K562 (cell line): ENCODE data around the gene PROK1. TPM values are rescaled to one million over a fixed set of nuclear protein-coding genes. Genes with fewer than 3 reads are reported as not detected.
A peak's percentile ranks its signal among the peaks of the same experiment; 100 is the strongest.

ENCODE experiments used
- CTCF ChIP-seq, 3 experiments: IDR thresholded peaks in 2 of 3; conservative IDR thresholded peaks in 1 of 3; 2 replicates each; pipeline ENCODE4 v1.5.1; 2011 to 2012; ENCODE audit warnings: low read length in 3 of 3, mild to moderate bottlenecking in 3 of 3, control low read depth in 2 of 3, improper control_type of control experiment in 1 of 3, inconsistent platforms in 1 of 3, low read depth in 1 of 3, mixed read lengths in 1 of 3, moderate library complexity in 1 of 3; ENCODE audit not compliant: insufficient read depth in 2 of 3
- KLF16 ChIP-seq: IDR thresholded peaks from 2 replicates; pipeline ENCODE4 v1.6.1; 2016; ENCODE audit warnings: antibody characterized with exemption
- PHTF2 ChIP-seq: fragments of 250-450 bp; sonication (Bioruptor Pico); IDR thresholded peaks from 2 replicates; pipeline ENCODE4 v1.5.0; 2021; ENCODE audit warnings: mild to moderate bottlenecking
- REST ChIP-seq, 2 experiments: fragments of 450-650 bp; formaldehyde crosslinking in 1 of 2; IDR thresholded peaks; 2 replicates each; pipeline versions ENCODE4 v1.4.0 to v1.6.1; 2014 to 2020; ENCODE audit warnings: mild to moderate bottlenecking in 2 of 2, borderline replicate concordance in 1 of 2, low read depth in 1 of 2
- SIN3B ChIP-seq: fragments of 450-650 bp; IDR thresholded peaks from 2 replicates; pipeline ENCODE4 v1.6.1; 2017; ENCODE audit warnings: low read depth, mild to moderate bottlenecking, moderate library complexity
- TBP ChIP-seq: optimal IDR thresholded peaks from 2 replicates; pipeline ENCODE3; 2011; ENCODE audit warnings: low read depth, low read length, improper control_type of control experiment
- ZNF318 ChIP-seq, 2 experiments: fragments of 450-650 bp; IDR thresholded peaks; 2 replicates each; pipeline ENCODE4 v1.6.1; 2016; ENCODE audit warnings: mild to moderate bottlenecking in 2 of 2, borderline replicate concordance in 1 of 2, low read depth in 1 of 2, moderate library complexity in 1 of 2
- ZNF408 ChIP-seq: fragments of 250-450 bp; sonication (Bioruptor Pico); IDR thresholded peaks from 2 replicates; pipeline ENCODE4 v1.4.0; 2020; ENCODE audit warnings: low read depth, mild to moderate bottlenecking, moderate library complexity
- polyA plus RNA-seq, 8 experiments: library from polyadenylated mRNA; depleted of rRNA in 4 of 8; stranded (reverse) in 5 of 8; unstranded in 3 of 8; fragments of >200 nt; fragmentation: Nextera tagmentation in 2 of 8; fragmentation: Illumina TruSeq in 1 of 8; extraction: Ambion mirVana in 2 of 8; extraction: Trizol in 1 of 8; gene quantifications; 2 replicates each; pipeline versions ENCODE4 v1.2.1 to v1.2.3, GENCODE V29; 2011 to 2014; ENCODE audit warnings: inconsistent platforms in 1 of 8, missing spikeins in 1 of 8
- total RNA-seq, 7 experiments: library from RNA; depleted of rRNA in 6 of 7; stranded (reverse); fragments of >200 nt in 6 of 7; fragmentation: Illumina TruSeq in 2 of 7; extraction: Trizol in 2 of 7; gene quantifications; 2 replicates each; pipeline versions ENCODE4 v1.2.1 to v1.2.3, GENCODE V29; 2011 to 2021; ENCODE audit warnings: low replicate concordance in 1 of 7

The PROK1 gene
- total and polyA plus RNA-seq, 9 of the 15 experiments (the other 6 are each of a cell fraction or from before 2014, with no cell fraction given): 0.15 TPM; not detected in 8

GRCh38 chr1:110495926-110496600, 45.1 kb downstream of the PROK1 start (continued):
- TF ChIP-seq ZNF408 (CRISPR knock-in tag) (no peak), REST (IDR thresholded peaks at IDR 0.05; ENCODE audit: borderline replicate concordance) (peak; percentile 74), REST (CRISPR knock-in tag; IDR thresholded peaks at IDR 0.05; ENCODE audit: low read depth) (no peak), KLF16 (0 out of 2 replicates have a peak, but pooled peaks have one; percentile 20), PHTF2 (CRISPR knock-in tag) (no peak), TBP (no peak), CTCF (IDR thresholded peaks at IDR 0.05 in 2 of 3, conservative IDR thresholded peaks at IDR 0.05 in 1 of 3; ENCODE audit: insufficient read depth in 2 of 3, low read depth in 1 of 3, low read length in 3 of 3) (peak; percentile 94 to 99 (median 98)), SIN3B (0 out of 2 replicates have a peak, but pooled peaks have one; percentile 12), ZNF318 (IDR thresholded peaks at IDR 0.05; ENCODE audit: borderline replicate concordance in 1 of 2, low read depth in 1 of 2) (no peak)
